ENCODE data around the gene CAMTA1.

DNA sequence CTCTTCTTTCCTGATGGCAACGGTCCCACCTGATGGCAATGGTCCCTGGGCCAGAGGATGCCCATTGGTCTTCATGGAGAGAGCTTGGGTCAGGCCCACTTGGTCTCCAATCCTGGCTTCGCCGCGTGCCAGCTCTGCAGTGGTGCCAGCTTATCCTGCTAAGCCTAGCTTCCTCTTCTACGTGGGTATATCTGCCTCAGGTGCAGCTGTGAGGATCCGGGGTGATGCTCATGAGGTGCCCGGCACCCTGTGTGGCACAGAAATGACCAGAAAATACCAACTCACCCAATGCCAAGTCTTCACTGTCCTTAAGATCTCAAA, 437.4 kb downstream of the CAMTA1 start:
- TF ChIP-seq SUZ12 (IDR thresholded peaks at IDR 0.05), result no peak
- no peak for TF ChIP-seq BHLHE40 (IDR thresholded peaks at IDR 0.05; ENCODE audit: borderline replicate concordance)
- no peak for TF ChIP-seq SP1 (IDR thresholded peaks at IDR 0.05)
- TF ChIP-seq FOXA1 (IDR thresholded peaks at IDR 0.05), result no peak
- no peak for TF ChIP-seq ZNF384 (IDR thresholded peaks at IDR 0.05)
